ENCODE data around the gene MYH11. TPM values are rescaled to one million over a fixed set of nuclear protein-coding genes. Genes with fewer than 3 reads are reported as not detected.

MYH11 gene
- total RNA-seq, 1 donor from 2014 or later = not detected

DNA sequence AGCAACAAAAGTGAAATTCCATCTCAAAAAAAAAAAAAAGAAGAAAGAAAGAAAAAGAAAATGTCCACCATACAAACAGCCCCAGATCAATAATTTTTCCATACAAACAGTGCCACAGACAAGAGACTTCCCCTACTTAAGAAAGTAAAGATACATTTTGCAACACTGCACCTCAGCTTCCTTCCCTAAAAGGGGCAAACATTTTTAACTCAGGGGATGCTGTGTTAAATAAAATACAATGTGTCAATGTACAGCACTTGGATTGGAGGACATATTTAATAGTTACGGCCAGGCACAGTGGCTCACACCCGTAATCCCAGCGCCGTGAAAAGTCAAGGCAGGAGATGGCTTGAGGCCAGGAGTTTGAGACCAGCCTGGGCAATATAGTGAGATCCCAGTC, 22.3 kb downstream of the MYH11 start:
- DNase-seq (ENCODE audit: low read depth) = no peak
- TF ChIP-seq, protein P1, sequence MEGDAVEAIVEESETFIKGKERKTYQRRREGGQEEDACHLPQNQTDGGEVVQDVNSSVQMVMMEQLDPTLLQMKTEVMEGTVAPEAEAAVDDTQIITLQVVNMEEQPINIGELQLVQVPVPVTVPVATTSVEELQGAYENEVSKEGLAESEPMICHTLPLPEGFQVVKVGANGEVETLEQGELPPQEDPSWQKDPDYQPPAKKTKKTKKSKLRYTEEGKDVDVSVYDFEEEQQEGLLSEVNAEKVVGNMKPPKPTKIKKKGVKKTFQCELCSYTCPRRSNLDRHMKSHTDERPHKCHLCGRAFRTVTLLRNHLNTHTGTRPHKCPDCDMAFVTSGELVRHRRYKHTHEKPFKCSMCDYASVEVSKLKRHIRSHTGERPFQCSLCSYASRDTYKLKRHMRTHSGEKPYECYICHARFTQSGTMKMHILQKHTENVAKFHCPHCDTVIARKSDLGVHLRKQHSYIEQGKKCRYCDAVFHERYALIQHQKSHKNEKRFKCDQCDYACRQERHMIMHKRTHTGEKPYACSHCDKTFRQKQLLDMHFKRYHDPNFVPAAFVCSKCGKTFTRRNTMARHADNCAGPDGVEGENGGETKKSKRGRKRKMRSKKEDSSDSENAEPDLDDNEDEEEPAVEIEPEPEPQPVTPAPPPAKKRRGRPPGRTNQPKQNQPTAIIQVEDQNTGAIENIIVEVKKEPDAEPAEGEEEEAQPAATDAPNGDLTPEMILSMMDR (conservative IDR thresholded peaks at IDR 0.05; ENCODE audit: low read depth, low read length) = no peak
- no peak overlapping the region for H3K4me3 ChIP-seq (ENCODE audit: low read depth, low read length)

DNA sequence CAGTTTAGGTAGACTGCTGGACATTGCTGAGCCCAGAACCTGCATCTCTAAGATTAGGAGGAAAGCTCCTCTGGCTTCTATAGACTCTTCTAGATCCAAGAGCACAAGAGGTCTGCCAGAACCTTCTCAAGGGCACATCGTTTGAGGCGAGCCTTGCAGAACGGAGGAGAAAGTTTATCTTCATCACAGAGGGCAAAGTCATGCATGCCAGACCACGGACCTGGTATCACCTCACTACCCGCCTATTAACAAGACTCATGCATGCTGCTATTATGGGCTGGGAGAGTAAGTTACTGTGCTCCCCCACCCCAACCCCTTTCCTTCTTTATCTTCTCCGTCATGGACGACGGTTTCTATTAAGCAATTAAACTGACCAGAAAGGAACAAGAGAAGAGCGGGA, 23.3 kb downstream of the MYH11 start:
- DNase-seq (ENCODE audit: low read depth) = no peak
- TF ChIP-seq, protein P1 (conservative IDR thresholded peaks at IDR 0.05; ENCODE audit: low read depth, low read length) = no peak
- no peak overlapping the region for H3K4me3 ChIP-seq (ENCODE audit: low read depth, low read length)

DNA sequence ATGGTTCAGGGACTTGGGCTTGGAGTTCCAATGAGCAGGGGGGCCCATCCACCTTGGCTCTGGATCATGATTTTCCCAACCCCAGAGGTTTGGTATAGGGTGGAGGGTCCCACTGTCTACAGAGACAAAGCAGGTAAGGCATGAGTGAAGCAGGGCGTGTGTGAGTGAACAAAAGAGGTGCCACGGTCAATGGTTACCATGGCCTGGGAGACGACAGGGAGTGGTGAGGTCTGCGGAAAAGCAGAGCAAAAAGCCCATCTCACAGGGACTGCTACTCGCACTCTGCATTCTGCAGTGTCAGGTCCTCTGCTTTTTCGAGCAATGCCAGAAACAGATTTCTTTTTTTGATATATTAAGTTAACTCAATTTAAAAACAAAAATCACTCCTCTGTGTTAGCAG, 24.6 kb downstream of the MYH11 start:
- TF ChIP-seq, protein P1 (conservative IDR thresholded peaks at IDR 0.05; ENCODE audit: low read depth, low read length) = no peak
- H3K4me3 ChIP-seq (ENCODE audit: low read depth, low read length) = no peak overlapping the region
- no peak for DNase-seq (ENCODE audit: low read depth)

DNA sequence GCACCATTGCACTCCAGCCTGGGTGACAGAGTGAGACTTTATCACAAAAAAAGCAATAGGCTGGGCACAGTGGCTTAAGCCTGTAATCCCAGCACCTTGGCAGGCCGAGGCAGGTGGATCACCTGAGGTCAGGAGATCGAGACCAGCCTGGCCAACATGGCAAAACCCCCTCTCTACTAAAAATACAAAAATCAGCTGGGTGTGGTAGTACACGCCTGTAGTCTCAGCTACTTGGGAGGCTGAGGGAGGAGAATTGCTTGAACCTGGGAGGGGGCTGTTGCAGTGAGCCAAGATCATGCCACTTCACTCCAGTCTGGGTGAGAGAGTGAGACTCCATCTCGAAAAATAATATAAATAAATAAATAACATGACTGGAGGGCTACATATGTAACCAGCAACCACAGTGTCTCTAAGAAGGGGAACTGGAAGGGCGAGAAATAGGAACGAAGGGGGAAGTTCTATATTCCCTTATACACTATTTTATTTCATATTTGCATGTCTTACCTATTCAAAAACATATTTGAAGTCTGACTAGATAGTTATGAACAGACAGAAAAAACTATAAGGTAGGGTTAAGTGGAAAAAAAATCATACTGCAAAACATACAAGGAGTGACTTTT, 25.9 kb downstream of the MYH11 start:
- TF ChIP-seq, protein P1 (conservative IDR thresholded peaks at IDR 0.05; ENCODE audit: low read depth, low read length) = no peak
- DNase-seq (ENCODE audit: low read depth) = no peak
- H3K4me3 ChIP-seq (ENCODE audit: low read depth, low read length) = no peak overlapping the region

DNA sequence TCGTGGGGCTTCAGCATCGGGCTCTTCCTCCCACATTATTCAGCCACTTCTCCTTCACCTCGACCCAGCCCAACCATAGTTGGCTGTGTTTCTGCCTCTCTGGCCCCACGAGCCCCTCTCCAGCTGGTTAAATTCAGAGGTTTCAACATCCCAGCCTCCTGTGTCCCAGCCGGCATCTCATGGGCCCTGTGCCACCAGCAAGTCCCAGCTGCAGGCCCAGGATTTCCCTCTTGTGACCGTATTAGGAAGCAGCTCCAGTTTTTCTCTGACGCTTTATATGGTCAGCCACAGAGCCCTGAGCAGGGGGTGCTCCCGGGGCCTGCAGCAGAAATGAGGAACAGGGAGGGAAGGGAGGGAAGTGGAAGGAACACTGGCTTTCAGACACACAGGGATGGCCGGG, 27.4 kb downstream of the MYH11 start:
- DNase-seq (ENCODE audit: low read depth) = no peak
- TF ChIP-seq, protein P1 (conservative IDR thresholded peaks at IDR 0.05; ENCODE audit: low read depth, low read length) = no peak
- H3K4me3 ChIP-seq (ENCODE audit: low read depth, low read length) = no peak overlapping the region

DNA sequence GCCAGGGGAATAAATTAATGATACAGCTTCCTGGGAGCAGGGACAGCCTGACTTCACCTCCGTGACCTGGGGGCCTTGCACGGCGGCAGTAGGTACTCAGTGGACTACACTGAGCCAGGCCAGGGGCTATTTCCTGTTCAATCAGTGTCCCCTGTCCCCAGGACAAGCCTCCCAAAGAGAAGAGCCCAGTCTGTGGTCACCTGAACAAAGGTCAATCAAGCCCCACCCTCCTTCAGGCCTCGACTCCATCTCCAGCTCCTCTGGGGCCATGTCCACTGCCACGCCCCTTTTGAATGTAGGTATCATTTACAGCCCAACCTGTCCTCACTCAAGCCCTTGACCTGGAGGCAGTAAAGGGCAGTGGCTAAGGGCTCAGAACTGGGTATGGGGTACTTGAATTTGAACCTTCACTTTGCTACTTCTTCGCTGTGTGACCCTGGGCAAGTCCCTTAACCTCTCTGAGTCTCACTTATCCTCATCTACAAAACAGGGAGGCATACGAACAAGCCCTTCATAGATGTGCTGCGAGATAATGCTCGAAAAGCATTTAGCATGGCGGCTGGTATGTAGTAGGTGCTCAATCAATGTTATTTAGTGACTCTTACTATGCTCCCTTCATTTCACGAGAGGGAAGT, 29.0 kb downstream of the MYH11 start:
- no peak for DNase-seq (ENCODE audit: low read depth)
- no peak overlapping the region for H3K4me3 ChIP-seq (ENCODE audit: low read depth, low read length)
- TF ChIP-seq, protein P1 (conservative IDR thresholded peaks at IDR 0.05; ENCODE audit: low read depth, low read length) = no peak

DNA sequence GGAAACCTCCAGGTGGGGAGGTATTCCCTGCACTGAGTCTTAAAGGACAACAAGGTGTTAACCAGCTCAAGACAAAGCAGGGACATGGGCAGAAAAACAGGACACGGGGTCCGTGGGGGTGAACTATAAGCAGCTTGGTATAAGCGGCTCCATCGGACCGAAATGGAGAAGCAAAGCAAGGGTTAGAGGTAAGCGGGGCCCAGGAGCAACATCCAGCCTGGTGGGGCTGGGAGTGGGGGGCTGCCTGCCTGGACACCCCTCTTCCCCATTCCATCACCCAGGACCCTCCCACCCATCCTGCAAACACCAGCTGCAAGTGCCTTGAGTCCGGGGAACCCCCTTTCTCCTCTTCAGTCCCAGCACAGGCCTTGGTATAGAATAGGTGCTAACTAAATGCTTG, 29.5 kb downstream of the MYH11 start:
- TF ChIP-seq, protein P1 (conservative IDR thresholded peaks at IDR 0.05; ENCODE audit: low read depth, low read length) = no peak
- DNase-seq (ENCODE audit: low read depth) = no peak
- H3K4me3 ChIP-seq (ENCODE audit: low read depth, low read length) = no peak overlapping the region

Measured in epithelial cell of proximal tubule (primary cell).